Suprapubic skin (tissue), 4 donors: ENCODE data around the gene C6orf118. TPM values are rescaled to one million over a fixed set of nuclear protein-coding genes. Genes with fewer than 3 reads are reported as not detected.

Experiments used
- DNase-seq, 2 donors: peaks; one replicate each; pipeline ENCODE4 v3.0.0-alpha.2; 2019; ENCODE audit warnings: low spot score in 2 of 2
- H3K27ac ChIP-seq: fragments of 200-600 bp; sonication (generic); one replicate; pipeline ENCODE4 v1.5.1; 2019
- H3K27me3 ChIP-seq: fragments of 200-600 bp; sonication (generic); one replicate; pipeline ENCODE4 v1.5.1; 2019
- H3K36me3 ChIP-seq: fragments of 200-600 bp; sonication (generic); one replicate; pipeline ENCODE4 v1.5.1; 2019
- H3K4me1 ChIP-seq: fragments of 200-600 bp; sonication (generic); one replicate; pipeline ENCODE4 v1.5.1; 2019
- H3K4me3 ChIP-seq: fragments of 200-600 bp; sonication (generic); one replicate; pipeline ENCODE4 v1.5.1; 2019; ENCODE audit warnings: mild to moderate bottlenecking
- H3K9me3 ChIP-seq: fragments of 200-600 bp; sonication (generic); one replicate; pipeline ENCODE4 v1.5.1; 2019
- CTCF ChIP-seq, 2 donors: fragments of 200-600 bp in 1 of 2; fragments of 450-650 bp in 1 of 2; sonication (generic) in 1 of 2; IDR thresholded peaks; one replicate each; pipeline ENCODE4 v1.5.1; 2016 to 2019; ENCODE audit warnings: antibody characterized with exemption in 2 of 2, mild to moderate bottlenecking in 1 of 2, moderate library complexity in 1 of 2
- EP300 ChIP-seq: sonication (generic); formaldehyde crosslinking; IDR thresholded peaks from one replicate; pipeline ENCODE4 v1.6.1; 2017; ENCODE audit warnings: antibody characterized with exemption
- POLR2A ChIP-seq, 2 donors: fragments of 450-650 bp; IDR thresholded peaks; one replicate each; pipeline ENCODE4 v1.6.1; 2017; ENCODE audit warnings: antibody characterized with exemption in 2 of 2, mild to moderate bottlenecking in 2 of 2, moderate library complexity in 2 of 2
- POLR2AphosphoS5 ChIP-seq, 3 donors: sonication (generic); formaldehyde crosslinking; IDR thresholded peaks; one replicate each; pipeline ENCODE4 v1.6.1; 2017; ENCODE audit warnings: antibody characterized with exemption in 3 of 3
- WGBS: methylation state at CpG from one replicate; pipeline ENCODE4 v1.1.5; 2018; 5-methylcytosine and 5-hydroxymethylcytosine counted together
- total RNA-seq, 4 donors: library from RNA; depleted of rRNA; stranded (reverse); fragments of >200 nt; gene quantifications; one replicate each; pipeline ENCODE4 v1.1.0, GENCODE V29; 2016

C6orf118 gene
- total RNA-seq, 4 donors from 2014 or later = not detected

DNA sequence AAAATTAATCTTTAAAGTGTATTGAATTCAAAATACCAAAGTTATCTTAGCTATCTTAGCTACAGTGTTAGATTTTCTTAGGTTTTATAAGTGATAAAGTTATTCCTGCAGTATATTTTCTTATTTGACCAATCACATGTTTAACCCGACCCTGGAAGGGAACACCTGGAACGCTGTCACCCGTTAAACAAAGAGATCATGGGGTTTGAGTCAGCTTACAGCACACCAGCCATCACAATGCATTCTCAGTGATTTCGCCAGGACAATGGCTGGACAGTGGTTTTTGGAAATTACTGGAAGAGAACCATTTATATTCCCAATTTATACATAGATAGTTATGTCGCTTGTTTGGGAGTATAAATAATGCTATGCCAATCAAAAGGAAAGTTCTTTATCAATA lies 10.5 kb downstream of the C6orf118 start:
- H3K36me3 ChIP-seq = no peaks in the 10 kb centered on the region
- TF ChIP-seq CTCF (IDR thresholded peaks at IDR 0.05) (no peak), POLR2AphosphoS5 (IDR thresholded peaks at IDR 0.05) (no peak), POLR2A (IDR thresholded peaks at IDR 0.05) (no peak), EP300 (no peak)
- WGBS = 86% methylated on average over 5 of the region's 5 CpGs
- H3K4me1 ChIP-seq = no peaks in the 10 kb centered on the region
- no peak overlapping the region for H3K27ac ChIP-seq
- no peak for DNase-seq
- H3K27me3 ChIP-seq = peaks cover 3% of the 10 kb centered on the region
- peaks cover 6% of the 10 kb centered on the region for H3K9me3 ChIP-seq
- no peak overlapping the region for H3K4me3 ChIP-seq

GRCh38 chr6:165298402-165298801 lies 11.0 kb downstream of the C6orf118 start:
- H3K4me1 ChIP-seq = no peaks in the 10 kb centered on the region
- H3K4me3 ChIP-seq = no peak overlapping the region
- no peaks in the 10 kb centered on the region for H3K36me3 ChIP-seq
- peaks cover 6% of the 10 kb centered on the region for H3K9me3 ChIP-seq
- 68% methylated on average over 6 of the region's 6 CpGs for WGBS
- DNase-seq = no peak
- peaks cover 3% of the 10 kb centered on the region for H3K27me3 ChIP-seq
- TF ChIP-seq POLR2AphosphoS5 (IDR thresholded peaks at IDR 0.05) (no peak), POLR2A (IDR thresholded peaks at IDR 0.05) (no peak), CTCF (IDR thresholded peaks at IDR 0.05) (no peak), EP300 (no peak)
- no peak overlapping the region for H3K27ac ChIP-seq

DNA sequence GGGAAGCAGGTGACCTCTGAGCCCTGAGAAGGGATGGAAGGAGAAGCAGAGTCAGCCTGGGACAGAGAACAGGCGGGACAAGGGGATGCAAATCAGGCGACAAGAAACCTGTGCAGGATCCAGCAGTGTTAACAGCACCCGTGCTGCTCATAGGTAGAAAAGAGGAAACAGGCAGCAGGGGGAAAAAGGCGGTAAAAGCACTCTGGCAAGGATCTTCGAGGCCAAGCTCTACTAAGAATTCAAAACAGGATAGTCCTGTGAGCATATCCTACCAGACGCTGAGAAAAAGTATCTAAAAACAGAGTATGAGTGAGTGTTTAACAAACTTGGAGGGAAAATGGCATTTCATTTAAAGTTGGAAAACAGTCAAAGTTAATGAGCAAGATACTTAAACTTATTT lies 16.7 kb downstream of the C6orf118 start:
- 84% methylated on average over 6 of the region's 6 CpGs for WGBS
- Histone ChIP-seq H3K36me3 (no peaks in the 10 kb centered on the region), H3K27ac (no peak overlapping the region), H3K4me1 (no peaks in the 10 kb centered on the region), H3K9me3 (no peaks in the 10 kb centered on the region), H3K4me3 (no peak overlapping the region), H3K27me3 (no peaks in the 10 kb centered on the region)
- TF ChIP-seq POLR2AphosphoS5 (IDR thresholded peaks at IDR 0.05) (no peak), EP300 (no peak), POLR2A (IDR thresholded peaks at IDR 0.05) (no peak), CTCF (IDR thresholded peaks at IDR 0.05) (no peak)
- no peak for DNase-seq

GRCh38 chr6:165274611-165275010 lies 34.8 kb downstream of the C6orf118 start:
- no peaks in the 10 kb centered on the region for H3K9me3 ChIP-seq
- TF ChIP-seq POLR2AphosphoS5 (IDR thresholded peaks at IDR 0.05) (no peak), EP300 (no peak)
- H3K27me3 ChIP-seq = no peaks in the 10 kb centered on the region
- no peak for DNase-seq
- no peaks in the 10 kb centered on the region for H3K36me3 ChIP-seq
- WGBS = 74% methylated on average over 3 of the region's 3 CpGs
- H3K4me1 ChIP-seq = no peaks in the 10 kb centered on the region
- no peak overlapping the region for H3K4me3 ChIP-seq
- no peak overlapping the region for H3K27ac ChIP-seq

DNA sequence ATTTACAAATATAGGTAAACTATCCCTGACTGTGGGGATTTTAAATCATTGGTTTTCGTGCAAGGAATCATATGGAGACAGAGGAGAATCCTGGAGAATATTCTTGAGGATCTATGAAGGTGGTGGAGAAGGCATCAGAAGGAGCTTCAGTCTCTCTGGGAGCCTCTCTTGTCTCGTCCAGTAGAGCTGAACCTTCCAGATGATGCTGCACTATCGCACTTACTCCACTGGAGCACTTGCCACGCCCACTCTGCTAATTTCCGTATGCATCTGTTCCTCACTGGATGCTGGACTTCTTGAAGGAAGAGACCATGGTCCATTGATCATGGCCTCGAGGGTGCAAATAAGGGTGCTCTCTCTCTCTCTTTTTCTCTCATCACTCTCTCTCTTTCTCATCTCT lies 36.8 kb downstream of the C6orf118 start:
- Histone ChIP-seq H3K9me3 (no peaks in the 10 kb centered on the region), H3K27ac (no peak overlapping the region), H3K36me3 (no peaks in the 10 kb centered on the region), H3K4me1 (no peaks in the 10 kb centered on the region), H3K27me3 (no peaks in the 10 kb centered on the region), H3K4me3 (no peak overlapping the region)
- no peak for DNase-seq
- WGBS = 82% methylated on average over 6 of the region's 6 CpGs
- TF ChIP-seq POLR2AphosphoS5 (IDR thresholded peaks at IDR 0.05) (no peak), EP300 (no peak), CTCF (IDR thresholded peaks at IDR 0.05) (no peak), POLR2A (IDR thresholded peaks at IDR 0.05) (no peak)

GRCh38 chr6:165268987-165269386 lies 40.4 kb downstream of the C6orf118 start:
- no peaks in the 10 kb centered on the region for H3K9me3 ChIP-seq
- no peak for TF ChIP-seq POLR2AphosphoS5 (IDR thresholded peaks at IDR 0.05)
- no peak for TF ChIP-seq POLR2A (IDR thresholded peaks at IDR 0.05)
- no peak for TF ChIP-seq EP300
- no peak for TF ChIP-seq CTCF (IDR thresholded peaks at IDR 0.05)
- no peak overlapping the region for H3K4me3 ChIP-seq
- no peak overlapping the region for H3K27ac ChIP-seq
- no peak for DNase-seq
- 62% methylated on average over 7 of the region's 7 CpGs for WGBS
- no peaks in the 10 kb centered on the region for H3K36me3 ChIP-seq
- H3K27me3 ChIP-seq = no peaks in the 10 kb centered on the region
- no peaks in the 10 kb centered on the region for H3K4me1 ChIP-seq
